NCI-H774 (cell line): Measurements from ENCODE around the gene RBM18.
A peak's percentile ranks its signal among the peaks of the same experiment; 100 is the strongest.

ENCODE experiments used
- DNase-seq: peaks from one replicate; lab custom pipeline; 2025; lab: John Stamatoyannopoulos, UW

RBM18 gene, protein sequence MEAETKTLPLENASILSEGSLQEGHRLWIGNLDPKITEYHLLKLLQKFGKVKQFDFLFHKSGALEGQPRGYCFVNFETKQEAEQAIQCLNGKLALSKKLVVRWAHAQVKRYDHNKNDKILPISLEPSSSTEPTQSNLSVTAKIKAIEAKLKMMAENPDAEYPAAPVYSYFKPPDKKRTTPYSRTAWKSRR

DNA sequence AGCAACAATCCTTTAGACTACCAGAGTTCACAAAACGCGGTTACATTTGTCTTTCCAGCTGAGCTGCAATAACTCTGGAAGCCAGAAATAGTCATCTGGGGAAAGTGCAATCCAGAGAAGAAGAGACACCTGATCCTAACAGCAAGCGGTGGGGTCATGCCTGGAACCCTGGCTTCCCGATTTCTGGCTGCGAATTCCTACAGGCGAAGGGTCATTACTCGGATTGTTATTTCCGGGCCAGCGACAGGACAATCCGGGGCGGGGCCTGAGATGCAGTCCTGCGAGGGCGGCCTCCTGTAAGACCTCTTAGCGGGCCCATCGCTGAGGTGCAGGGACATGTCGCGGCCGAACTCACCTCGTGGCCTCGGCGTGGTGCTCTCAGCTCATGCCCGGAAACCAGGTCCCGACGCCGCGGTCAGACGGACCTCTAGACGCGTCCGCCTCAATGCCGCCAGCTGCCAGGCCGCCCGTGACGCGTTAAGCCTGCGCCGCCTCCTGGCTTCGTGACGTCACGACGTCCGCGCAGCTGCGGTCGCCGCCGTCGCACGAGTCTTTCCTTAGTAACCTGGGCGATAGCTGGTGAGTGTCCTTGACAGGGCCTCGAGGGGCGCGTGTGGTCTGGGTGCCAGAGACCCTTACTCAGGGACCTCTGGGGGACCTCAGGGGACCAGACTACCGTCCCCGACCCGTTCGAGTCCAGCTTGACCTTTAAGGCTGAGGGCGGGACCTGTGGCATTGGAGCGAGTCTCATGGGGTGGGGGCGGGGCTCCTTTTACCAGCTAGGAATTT, at the start of gene RBM18, which contains the start of gene MRRF:
TSS of gene RBM18 (minus strand) at position 481 of the 789 bp plus-strand sequence. CDS start 3,348 bp downstream, outside the sequence.
TSS of gene MRRF (plus strand) at position 523 of the 789 bp plus-strand sequence. CDS start 6,010 bp downstream, outside the sequence.
- peak; percentile 91 for DNase-seq

DNA sequence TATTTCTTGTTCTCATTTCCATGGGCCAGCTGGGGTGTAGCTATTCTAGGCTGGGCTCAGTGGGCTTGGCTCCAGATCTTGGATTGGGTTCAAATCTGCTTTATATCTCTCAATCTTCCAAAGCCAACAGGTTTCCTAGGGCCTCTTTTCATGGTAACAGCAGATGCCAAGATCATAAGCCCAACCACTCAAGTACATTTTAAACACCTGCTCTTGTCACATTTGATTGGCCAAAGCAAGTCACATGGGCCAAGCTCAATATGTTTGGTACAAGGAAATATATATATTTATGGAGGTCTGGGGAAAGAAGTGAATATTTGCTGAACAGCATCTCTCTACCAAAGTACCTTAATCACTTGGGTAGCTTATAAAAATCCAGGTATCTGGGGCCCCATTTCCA, 49.5 kb upstream of the RBM18 start:
- no peak for DNase-seq

DNA sequence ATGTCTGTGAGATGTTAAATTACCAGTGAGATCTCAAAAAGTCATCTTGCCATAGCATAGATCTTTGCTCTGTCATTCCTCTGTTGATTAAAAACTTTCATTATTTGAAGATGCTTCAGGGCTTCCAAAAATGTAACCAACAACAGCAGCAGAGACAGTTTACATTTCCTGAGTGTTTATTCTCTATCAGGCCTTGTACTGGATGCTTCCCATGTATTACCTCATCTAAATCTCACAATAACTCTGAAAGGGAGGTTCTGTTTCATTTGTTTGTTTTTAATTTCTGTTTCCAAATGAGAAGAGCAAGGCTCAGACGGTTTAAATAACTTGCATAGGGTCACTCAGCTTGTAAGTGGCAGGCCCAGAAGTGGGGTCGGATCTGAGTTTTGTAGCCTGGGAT, 45.2 kb upstream of the RBM18 start:
- DNase-seq, result no peak

DNA sequence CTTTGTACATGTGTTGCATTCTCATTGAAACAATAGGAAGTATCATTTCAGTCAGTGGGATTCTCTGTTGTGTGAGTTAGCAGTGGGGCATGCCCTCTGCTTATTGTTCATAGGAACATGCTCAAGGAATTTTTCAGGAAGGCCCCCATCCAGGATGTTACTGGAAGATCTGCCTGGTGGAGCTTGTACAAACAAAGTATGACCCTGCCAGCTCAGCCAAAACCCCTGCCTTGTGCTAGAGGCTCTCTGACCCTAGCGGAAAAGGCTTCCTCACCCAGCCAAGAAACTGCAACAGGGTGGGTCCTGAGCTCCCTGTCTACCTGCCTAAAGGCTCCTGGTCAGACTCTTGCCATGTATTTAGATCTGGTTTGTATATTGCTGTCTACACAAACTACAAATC, 43.3 kb upstream of the RBM18 start:
- DNase-seq, result no peak

DNA sequence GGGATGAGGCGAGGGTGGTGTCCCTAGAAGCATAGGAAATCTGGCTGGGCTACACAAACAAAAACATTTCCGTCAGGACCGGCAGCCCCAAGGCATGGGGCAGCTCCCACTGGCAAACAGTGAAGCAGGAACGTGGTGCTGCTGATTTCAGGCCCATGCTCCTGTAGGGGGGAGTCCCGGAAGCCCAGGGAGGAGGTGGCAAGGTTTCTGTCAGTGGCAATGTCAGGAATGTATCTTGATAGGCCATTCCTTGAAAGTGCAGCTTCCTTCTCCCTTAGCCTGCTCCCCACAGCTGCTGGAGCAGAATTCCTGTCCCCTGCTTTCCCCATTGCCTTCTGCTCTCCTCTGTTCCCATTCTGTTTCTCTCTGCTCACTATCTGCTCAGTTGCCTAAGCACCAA, 42.4 kb upstream of the RBM18 start:
- no peak for DNase-seq

DNA sequence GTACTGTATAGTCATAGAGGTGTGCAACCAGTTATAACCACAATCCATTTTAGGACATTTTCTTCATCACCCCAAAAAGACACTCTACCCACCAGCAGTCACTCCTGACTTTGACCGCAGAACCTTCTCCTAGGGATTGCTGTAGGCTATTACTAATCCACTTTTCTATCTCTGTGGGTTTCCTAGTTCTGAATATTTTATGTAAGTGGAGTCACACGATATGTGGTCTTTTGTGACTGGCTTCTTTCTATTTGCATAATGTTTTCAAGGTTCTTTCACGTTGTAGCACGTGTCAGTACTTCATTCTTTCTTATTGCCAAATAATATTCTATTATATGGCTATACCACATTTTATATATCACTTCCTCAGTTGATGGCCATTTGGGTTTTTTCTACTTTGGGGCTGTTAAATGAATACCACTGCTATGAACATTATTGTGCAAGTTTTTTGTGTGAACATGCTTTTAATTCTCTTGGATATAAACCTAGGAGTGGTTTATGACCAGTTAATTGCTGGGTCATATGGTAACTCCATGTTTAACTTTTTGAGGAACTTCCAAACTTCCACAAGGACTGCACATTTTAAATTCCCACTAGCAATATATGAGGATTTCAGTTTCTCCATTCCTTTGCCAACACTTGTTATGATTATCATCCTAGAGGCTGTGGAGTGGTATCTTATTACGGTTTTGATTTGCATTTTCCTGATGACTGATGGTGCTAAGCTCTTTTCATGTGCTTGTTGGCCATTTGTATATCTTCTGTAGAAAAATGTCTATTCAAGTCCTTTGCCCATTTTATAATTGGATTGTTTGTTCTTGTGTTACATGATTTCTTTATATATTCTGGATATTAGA, 37.8 kb upstream of the RBM18 start:
- no peak for DNase-seq

DNA sequence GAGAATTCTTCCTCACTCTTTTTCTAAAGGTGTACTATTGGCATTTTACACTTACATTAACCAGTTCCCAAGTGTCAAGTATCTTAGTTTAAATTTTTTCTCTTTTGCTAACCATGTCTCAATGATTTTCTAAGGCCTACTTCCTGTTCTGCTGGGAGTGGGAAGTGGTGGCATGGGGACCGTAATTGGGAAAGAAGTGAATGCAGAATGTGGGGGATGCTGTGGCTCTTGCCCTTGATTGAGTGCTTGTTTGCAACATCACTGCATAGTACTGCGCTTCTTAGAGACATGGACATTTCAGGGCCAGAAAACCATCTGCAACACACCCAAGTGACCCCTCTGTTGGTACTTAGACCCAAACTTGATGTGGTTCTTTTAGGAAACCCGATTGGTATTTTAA, 32.9 kb upstream of the RBM18 start:
- DNase-seq, result no peak

DNA sequence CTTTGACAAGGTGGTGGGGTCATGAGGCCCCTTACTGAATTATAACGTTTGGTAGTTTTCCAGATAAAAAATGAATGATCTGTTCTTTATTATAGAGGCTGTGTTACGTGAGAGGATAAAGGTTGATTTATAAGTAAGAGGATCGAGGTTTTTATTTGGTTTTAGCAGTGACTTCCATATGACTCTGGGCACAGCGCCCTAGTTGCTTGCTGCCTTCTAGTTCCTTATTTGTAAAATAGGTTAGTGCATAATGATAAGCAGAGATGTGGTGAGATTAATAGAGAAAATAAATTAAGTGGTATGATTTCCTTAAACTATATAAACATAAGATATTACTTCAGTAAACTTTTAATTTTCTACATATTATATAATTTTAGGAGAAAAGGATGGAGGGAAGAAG, 29.9 kb upstream of the RBM18 start:
- no peak for DNase-seq

DNA sequence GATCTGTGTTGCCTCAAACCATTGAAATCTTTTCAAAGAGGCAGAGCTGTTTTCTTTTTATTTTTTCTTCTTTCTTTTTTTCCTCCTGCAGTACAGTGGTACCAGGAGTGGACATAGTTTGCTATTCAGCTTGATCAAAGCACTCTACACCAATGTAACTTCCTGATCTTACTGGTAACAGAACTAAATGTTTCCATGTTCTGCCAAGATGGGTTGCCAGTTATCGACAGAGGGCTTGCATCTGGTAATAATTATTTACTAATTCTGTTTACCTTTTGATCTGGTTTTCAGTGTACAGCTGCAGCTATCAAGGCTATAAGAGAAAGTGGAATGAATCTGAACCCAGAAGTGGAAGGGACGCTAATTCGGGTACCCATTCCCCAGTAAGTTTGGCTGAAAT, 26.8 kb upstream of the RBM18 start:
- no peak for DNase-seq

DNA sequence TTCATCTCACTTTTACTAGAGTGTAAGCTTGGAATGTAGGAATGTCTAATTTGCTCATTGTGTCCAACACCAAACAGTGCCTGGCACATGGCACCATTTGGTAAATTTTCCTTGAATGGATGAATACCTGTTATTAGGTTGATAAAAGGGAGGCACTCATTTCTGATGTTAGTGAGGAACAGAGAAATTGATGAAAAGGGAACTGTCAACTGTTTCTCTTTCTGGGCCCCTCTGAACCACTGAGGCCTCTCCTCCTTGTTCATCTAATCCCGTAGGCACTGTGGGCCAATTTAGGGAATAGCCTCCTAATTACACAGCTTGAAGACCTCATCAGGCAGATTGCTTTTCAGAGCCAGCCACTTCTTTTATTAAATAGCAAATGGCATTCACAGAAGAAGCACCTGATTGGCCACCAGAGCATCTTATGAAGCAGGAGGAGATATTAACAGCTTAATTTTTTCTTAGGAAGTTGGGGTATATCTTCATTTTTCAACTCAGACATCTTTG, 22.6 kb upstream of the RBM18 start:
- no peak for DNase-seq

DNA sequence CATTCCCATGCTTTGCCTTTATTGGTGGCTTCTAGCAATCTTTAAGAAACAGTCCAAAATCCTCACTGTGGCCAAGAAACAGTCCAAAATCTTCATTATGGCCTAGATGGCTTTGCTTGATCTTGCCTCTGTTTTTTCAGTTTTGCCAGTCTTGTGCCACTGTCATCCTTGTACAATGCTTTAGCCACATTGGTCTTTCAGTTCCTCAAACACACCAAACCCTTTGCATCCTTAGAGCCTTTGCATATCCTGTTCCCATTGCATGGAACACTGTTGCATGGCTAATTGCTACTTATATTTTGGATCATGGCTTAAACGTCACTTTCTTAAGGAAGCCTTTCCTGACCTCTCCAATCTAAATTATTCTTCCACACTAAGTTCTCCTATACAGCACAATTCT, 22.1 kb upstream of the RBM18 start:
- DNase-seq, result no peak

DNA sequence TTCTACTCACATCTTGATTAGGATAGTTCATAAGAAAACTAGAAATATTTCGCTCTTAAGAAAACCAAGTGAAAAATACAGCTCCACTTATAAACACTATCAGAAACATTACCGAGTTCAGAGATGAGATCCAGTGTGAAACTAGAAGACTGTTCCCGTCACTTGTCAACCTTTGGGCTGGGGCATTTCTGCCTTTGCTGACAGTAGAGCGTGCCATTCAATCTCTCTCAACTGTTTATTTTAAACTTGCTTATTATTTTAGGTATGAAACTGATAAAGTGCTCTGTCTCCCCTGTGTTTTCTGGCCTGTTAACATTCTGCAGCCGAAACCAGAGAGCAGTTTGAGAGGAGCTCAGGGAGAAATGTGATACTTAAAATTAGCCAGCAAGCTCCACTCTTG, 16.7 kb upstream of the RBM18 start:
- DNase-seq, result no peak

DNA sequence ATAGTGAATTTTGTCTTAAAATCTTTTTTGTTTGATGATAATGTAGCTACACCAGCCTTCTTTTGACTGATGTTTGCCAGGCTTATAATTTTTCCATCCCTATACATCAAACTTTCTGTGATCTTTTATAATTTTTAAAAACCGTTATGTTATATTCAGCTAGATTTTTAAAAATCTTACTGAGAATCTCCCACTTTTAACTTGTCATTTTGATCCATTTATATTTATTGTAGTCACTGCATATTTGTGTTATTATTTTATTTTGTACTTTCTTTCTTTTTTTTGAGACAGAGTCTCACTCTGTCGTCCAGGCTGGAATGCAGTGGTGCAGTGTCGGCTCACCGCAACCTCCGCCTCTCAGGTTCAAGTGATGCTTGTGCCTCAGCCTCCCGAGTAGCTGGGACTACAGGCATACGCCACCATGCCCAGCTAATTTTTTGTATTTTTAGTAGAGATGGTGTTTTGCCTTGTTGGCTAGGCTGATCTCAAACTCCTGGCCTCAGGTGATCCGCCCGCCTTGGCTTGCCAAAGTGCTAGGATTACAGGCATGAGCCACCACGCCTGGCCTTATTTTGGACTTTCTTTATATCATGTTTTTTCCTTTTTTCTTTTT, 12.8 kb upstream of the RBM18 start:
- DNase-seq, result no peak

DNA sequence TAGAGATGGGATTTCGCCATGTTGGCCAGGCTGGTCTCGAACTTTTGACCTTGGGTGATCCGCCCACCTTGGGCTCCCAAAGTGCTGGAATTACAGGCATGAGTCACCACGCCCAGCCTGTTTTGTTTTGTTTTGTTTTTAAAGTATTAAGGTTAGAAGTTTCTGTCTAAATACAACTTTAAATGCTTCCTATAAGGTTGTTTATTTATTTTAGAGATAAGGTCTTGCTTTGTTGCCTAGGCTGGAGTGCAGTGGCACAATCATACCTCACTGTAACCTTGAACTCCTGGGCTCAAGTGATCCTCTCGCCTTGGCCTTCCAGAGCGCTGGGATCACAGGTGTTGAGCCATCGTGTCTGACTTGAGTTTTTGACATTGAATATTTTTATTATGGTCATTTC, 11.5 kb upstream of the RBM18 start:
- no peak for DNase-seq

DNA sequence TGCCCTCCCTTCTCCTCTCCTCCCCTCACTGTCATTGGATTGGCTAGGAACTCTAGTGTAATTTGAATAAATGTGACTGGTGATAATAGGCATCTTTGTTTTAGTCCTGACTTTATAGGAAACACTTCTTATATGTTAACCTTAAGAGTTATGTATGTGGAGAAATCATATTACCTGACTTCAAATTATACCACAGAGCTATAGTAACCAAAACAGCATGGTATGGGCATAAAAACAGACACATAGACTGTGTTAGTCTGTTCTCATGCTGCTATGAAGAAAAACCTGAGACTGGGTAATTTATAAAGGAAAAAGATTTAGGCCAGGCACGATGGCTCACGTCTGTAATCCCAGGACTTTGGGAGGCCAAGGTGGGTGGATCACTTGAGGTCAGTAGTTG, 9.4 kb upstream of the RBM18 start:
- no peak for DNase-seq

DNA sequence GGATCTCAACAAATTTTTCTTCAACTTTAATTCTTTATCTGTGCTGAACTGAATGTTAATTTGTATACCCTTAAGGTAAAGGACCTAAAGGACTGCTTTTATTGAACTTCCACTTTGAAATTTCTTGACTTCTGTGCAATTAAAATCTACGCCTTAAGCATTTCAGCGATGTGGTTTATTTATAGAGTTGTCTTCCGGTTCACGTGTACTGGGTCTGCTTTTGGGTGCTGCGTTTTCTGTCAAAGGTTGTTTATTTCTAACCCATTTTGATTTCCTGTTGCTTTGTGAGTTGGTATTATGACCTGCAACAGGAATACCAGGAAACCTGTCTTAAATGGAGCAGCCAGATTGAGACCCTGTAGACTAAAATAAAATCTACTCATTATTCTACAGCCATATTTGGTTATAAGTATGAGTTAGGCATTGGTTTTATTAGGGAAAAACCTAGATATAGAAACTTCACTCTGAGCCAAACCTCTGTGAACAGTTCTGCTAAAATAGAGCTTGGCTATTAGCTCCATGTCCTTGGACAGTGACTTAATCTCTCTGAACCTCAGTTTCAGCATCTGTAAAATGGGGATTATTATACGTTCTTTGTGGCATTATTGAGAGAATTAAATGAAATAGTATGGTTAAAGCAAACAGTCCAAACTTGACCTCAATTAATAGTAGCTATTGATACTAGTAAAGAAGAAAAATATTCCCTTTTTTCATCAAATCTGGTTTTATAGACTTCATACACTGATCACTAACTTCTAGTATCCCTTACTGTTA, 3.6 kb upstream of the RBM18 start:
- DNase-seq, result no peak

DNA sequence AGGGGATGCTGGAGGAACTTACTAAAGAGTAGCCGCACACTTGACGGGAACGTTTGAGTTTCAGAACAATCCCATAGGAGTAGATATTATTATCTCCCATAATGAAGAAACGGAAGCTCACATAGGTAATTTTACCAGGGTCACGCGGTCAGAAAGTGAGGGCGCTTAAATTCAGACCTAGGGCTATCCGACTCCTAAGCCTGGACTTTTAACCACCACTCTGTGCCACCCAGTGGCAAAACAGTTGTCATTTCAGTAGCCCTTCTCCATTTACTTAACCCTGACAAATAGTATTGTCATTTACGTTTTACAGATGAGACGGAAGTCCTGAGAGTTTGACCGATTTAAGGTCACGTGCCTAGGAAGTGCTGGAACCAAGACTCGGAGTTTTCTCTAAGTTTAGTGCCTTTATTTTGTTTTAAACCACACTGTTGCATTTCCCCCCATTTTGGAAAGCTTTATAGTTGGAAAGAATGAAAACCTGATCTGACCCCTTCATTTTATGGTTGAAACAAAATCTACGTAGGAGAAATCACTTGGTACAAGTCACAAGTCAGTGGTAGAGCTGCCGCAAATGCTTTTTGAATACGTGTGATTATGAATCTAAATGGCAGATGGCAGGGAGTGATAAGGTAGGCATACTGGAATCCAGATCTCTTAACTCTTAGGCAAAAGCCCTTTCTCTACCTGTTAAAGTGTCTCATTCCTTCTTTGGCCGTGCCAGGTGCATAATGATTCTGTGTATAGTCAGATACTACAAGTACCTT, 692 bp upstream of the RBM18 start:
- DNase-seq, result peak; percentile 14

DNA sequence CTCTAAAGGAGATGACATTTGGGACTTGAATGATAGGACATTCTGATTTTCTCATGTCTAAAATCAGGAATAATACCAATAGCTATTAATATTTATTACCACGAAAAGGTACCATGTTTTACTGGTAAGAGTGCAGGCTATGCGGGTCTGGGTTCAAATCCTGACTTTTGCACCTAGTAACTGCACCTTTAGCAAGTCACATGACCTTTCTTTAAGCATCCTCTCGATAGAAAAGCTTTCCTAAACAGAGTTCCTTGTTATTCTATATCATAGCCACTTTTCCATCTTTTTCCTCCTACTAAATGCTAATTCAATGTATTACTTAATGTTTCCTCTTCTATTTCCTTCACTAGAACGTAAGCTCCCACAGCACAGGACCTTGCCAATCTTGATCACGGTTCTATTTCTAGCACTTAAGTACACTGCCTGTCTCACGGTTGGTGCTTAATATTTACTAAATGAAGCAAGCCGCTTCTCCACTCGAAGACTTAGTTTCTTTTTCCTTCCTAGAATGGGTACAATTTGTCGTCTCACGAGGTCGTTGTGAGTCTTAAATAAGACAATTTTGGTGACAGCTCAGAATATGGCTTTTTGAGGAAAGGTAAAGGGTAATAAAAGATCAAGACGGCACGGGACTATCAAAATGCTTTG, 816 bp downstream of the RBM18 start:
- DNase-seq, result no peak

DNA sequence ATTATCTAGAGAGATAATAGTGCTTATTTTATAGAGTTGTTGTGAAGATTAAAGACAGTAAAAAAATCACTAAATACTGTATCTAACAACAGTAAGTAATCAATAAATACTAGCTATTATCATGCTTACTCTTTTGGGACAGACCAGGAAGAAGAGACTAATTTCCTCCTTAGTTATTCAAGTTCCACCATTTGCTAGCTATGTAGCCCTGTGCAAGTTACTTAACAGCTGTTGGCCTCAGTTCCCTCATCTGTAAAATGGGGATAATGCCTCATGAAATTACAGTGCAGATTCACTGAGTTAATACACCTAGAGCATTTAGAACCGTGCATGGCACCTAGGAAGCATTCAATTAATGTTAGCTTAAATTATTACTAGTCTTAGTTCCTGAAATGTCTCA, 2.6 kb downstream of the RBM18 start:
- DNase-seq, result no peak

DNA sequence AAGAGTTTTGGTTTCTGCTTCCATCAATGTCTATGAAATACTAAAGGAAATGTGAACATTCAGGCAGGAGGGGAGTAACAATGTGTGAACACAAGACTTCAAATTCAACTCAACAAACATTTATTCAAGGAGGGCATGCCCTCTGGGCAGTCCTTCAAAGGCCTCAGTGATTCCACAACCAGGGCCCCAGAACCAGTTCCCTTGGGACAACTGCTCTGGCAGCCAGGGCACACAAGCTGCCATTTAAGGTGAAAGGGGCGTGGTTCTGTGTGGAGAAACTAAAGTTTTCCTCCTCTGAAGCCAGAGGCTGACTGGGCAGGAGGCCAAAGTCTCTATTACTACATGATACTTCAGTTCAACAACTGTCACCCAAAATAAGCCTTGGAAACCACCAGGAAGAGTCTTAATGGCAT, 3.2 kb downstream of the RBM18 start:
- no peak for DNase-seq
